OCI-LY1 (cell line): Measurements from ENCODE around the gene SLC1A2.

Source experiments
- CTCF ChIP-seq: fragments of 200-600 bp; sonication (generic), shearing (Covaris generic); IDR thresholded peaks from 2 replicates; pipeline ENCODE4 v1.5.1; 2017; ENCODE audit warnings: mild to moderate bottlenecking, antibody characterized with exemption, low read length, moderate library complexity, mixed read lengths
- EZH2 ChIP-seq: fragments of 200-600 bp; sonication (generic), shearing (Covaris generic); IDR thresholded peaks from 2 replicates; pipeline ENCODE4 v1.8.0; 2017; ENCODE audit warnings: borderline replicate concordance, mixed run types, mild to moderate bottlenecking, antibody characterized with exemption, low read length, moderate library complexity, mixed read lengths

DNA sequence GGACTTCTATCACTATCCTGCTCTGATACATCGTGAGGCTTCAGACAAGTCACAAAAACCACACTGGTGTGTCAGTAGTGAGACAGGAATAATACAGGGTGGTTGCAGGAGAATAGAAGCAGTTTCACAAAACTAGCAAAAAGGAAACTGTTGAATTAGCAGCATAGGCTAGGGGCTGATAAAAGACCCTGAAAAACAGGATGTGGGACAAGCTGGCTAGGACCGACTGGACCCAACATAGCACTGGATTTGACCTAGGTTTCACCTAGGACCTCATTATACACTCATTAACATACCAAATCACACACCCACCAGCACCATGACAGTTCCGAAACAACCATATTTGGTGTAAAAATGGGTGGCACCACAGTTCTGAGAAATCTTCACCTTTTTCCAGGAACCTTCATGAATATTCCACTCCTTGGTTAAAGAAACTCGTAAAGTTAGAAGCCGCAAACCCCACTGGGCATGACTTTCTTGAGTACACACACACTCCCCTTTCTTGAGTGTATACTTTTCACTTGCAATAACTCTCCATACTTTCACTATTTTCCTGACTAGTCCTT is 76.2 kb downstream of the SLC1A2 start:
- TF ChIP-seq CTCF, result no peak
- TF ChIP-seq EZH2, result no peak
